HG03442 (cell line): ENCODE data around the gene NOXO1.
"Not testable (repeated sequence)": the region's sequence is repeated elsewhere in the genome, so short reads cannot be mapped to it uniquely, and the experiment has no call there.

ENCODE experiments used
- ATAC-seq: cut with Tn5 transposase; IDR thresholded peaks from one replicate; pipeline ENCODE4 v1.9.1; 2021; ENCODE audit warnings: mild to moderate bottlenecking, moderate library complexity; ENCODE audit not compliant: unreplicated experiment

NOXO1 gene

DNA sequence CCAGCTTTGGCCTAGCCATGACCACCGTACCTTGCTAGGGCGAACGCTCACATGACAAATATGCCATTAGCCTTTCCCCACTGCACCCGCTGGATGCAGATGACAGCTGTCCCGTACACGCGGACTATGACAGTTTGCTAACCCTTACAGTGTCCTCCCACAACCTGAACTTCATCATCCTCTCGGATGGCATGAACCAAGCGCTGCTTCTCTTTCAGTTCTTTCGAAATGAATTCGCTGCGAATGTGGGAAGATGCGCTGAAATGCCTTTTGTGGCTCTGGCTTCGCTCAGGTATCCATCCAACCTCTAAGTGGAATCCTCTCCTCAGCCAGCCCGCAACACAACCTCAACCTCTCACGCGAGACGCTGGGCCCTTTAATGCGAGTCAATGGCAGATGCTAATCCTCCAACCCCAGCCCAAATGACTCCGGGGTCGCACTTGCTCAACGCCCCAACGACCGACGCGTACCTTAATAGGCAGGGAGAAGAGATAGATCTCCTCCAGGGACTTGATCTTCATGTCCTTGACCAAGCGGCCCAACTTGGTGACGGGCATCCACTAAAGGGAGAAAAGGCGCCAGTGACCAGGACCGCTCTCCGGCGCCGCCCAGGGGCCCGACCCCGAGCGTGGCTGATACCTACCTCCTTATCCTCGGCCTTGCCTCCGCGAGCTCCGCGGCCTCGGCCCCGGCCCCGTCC, 17.3 kb downstream of the NOXO1 start:
- no peak for ATAC-seq

DNA sequence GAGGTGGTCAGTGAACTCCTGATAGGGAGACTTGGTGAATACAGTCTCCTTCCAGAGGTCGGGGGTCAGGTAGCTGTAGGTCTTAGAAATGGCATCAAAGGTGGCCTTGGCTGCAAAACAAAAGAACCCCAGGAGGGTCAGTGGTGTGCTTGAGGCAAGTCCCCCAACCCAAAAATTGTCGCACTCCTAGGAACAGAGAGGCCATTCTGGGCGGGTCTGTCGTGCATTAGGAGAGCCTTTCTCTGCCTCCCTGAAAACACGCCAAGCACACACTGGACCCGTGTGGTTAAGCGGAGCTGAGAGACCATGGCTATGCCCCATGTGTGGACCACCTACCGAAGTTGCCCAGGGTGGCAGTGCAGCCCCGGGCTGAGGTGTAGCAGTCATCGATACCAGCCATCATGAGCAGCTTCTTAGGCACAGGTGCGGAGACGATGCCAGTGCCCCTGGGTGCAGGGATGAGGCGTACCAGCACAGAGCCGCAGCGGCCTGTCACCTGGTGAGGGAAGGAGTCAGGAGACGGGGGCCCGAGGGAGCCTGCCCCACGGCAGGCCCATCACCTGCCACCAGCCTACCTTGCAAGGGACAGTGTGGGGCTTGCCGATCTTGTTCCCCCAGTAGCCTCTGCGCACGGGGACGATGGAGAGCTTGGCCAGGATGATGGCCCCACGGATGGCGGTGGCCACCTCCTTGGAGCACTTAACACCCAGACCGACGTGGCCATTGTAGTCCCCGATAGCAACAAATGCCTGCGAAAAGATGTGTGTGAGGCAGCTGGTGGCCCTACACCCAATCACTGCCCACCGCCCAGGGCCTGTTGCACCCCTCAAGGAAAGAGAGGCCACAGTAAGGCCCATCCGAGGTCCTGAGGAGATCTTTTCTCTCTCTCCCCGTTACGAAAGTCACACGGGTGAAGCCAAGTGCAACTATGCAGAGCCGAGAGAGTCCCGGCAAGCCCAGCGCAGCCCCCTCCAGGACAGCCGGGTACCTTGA, 18.8 kb downstream of the NOXO1 start:
- ATAC-seq = not testable (repeated sequence)

DNA sequence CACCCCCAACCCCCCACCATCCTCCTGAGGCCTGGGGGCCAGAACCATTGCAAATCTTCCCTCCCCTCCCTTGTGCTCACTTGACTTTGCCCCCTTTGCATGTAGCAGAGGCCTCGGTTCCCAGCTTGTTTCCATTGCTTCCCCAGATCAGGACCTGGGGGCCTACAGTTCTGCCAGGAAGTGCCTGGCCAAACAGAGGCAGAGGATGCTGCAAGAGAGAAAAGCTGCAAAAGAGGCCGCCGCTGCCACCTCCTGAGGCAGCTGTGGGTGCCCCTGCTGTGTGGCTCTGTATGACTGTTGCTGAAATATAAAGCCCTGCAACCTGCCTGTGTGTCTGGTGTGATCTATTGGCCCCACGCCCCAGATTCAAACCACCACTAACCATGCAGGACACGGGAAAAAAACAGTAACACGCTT, 19.6 kb downstream of the NOXO1 start:
- ATAC-seq = no peak

DNA sequence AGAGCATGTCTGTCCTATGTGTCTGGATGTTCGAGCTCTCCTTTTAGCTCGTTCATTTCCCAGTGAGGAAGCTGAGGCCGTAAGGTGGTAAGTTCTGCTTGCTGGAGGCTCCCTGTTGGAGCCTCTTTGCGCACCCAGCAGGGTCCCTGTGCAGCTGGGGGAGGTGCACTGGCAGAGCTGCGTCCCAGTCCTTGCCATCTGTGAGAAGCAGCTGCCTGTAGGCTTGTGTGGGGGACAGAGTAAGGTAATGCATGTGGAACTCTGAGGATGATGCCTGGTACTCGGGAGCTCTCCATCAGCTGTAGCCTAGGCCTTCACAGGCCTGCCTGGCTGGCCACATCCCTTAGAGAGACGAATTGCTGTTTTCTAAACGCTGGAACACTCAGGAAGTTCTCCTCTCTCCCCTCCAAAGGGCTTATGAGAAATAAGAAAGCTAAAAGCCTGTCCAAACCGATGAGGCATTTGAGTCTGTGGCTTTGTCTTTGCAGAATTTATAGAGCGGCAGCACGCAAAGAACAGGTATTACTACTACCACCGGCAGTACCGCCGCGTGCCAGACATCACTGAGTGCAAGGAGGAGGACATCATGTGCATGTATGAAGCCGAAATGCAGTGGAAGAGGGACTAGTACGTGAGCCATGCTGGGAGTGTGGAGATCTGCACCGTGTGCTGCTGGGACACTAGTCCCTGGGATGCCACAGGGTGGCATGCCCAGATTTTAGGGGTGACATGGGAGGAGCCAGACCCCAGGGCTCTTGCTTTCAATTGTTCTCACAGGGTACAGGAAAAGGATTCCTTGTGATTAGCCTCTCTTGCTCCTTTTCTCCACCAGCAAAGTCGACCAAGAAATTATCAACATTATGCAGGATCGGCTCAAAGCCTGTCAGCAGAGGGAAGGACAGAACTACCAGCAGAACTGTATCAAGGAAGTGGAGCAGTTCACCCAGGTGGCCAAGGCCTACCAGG, 20.3 kb downstream of the NOXO1 start:
- no peak for ATAC-seq

DNA sequence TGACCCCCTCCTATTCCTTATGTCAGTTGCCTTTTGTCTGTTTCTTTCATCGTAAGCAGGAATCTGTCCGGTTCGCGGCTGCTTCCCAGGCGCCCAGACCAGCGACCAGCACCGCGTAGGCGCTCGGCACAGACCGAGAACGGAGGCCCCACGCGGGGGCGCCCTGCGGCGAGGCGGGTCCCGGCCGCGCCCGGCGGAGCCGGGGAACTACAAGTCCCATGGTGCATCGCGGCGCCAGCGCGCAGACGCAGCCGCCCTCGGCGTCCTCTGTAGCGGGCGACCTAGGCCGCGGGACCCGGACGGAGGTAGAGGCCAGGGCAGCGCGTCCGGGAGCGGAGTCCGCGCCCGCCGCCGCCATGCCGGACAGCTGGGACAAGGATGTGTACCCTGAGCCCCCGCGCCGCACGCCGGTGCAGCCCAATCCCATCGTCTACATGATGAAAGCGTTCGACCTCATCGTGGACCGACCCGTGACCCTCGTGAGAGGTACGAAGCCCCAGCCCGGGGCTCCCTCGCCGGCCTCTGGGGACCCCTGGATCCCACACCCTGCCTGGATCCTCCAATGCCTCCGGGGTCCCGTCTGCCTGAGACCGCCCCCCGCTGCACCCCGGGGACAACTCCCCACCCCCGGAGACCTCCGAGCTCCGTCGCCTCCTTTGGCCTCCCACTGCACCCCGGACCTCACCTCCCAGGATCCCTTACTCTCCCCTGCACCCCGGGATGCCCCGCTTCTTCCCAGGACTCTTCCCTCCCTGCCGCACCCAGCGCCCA, 21.8 kb downstream of the NOXO1 start, which contains the start of gene NDUFB10:
Gene NDUFB10, plus strand, starts transcription at position 270 of the 771 bp plus-strand sequence. Its CDS starts 87 bp downstream, at position 357.
- ATAC-seq = peak; percentile 70

DNA sequence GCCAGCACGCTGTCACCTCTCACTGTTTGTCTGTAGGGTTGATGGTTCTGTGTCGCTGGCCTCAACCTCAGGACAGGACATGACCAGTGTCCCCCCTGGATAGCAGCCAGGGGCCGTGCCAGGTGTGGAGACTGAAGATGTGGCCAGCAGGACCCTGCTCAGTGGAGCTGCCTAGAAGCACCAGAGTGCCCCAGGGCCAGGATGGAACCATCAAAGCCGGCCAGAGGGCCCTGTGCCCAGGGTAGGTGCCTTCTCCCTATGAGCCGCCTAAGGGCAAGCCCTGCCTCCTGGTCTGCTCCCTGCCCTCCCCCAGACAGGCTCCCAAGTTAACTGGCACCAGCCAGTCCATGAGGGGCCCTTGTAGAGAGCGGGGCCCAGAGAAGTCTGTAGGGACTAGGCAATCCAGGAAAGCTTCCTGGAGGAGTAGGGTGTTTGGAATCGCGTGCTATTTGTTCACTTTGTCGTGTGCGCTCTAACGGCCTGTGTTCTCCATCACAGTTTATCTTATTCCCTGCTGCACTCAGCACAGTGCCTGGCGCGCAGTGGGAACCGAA, 22.5 kb downstream of the NOXO1 start:
- no peak for ATAC-seq

DNA sequence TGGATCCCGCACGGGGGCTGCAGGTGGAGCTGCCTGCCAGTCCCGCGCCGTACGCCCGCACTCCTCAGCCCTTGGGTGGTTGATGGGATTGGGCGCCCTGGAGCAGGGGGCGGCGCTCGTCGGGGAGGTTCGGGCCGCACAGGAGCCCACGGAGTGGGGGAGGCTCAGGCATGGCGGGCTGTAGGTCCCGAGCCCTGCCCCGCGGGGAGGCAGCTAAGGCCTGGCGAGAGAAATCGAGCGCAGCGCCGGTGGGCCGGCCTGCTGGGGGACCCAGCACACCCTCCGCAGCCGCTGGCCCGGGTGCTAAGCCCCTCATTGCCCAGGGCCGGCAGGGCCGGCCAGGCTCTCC, 23.2 kb downstream of the NOXO1 start:
- ATAC-seq = not testable (repeated sequence)

DNA sequence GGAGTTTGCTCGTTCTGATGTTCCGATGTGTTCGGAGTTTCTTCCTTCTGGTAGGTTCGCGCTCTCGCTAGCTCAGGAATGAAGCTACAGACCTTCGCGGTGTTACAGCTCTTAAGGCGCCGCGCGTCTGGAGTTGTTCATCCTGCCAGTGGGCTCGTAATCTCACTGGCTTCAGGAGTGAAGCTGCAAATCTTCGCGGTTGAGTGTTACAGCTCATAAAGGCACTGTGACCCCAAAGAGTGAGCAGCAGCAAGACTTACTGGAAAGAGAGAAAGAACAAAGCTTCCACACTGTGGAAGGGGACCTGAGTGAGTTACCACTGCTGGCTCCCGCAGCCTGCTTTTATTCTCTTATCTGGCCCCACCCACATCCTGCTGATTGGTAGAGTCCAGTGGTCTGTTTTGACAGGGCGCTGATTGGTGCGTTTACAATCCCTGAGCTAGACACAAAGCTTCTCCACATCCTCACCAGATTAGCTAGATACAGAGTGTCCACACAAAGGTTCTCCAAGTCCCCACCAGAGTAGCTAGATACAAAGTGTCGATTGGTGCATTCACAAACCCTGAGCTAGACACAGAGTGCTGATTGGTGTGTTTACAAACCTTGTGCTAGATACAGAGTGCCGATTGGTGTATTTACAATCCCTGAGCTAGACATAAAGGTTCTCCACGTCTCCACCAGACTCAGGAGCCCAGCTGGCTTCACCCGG, 23.7 kb downstream of the NOXO1 start:
- ATAC-seq = not testable (repeated sequence)

DNA sequence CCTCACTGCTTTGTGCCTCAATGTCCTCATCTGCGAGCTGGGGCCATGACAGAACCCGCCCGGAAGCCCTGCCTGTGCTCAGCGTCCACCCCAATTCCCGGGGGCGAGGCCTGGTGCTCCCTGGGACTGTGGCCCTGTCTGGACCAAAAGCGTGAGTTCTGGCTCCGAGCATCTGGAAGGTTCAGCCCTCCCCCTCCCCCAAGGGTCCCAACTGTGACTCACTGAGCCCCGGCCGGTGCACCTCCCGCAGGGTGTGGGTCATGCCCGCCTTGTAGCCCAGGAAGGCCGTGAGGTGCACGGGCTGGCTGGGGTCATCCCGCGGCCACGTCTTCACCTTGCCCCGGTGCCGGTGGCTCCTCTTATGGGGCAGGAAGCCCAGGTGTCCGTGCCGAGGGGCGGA, 27.5 kb downstream of the NOXO1 start:
- no peak for ATAC-seq

DNA sequence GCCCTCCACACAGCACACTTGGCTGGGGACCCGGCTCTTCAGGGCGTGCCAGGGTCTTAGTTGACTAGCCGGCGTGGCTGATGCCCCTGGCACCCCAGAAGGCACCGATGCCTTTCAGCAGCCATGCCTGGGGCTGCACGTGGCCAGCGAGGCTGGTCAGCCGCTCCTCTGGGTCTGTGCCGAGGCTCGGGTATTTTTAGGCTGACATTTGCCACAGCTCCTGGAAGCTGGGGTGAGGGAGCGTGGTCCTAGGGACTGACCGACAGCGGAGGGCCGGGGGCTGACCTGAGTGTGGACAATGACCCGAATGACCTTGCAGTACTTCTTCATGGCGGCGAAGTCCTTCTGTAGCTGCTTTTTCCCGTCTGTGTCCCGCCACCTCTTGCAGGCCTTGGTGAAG, 30.7 kb downstream of the NOXO1 start:
- no peak for ATAC-seq

DNA sequence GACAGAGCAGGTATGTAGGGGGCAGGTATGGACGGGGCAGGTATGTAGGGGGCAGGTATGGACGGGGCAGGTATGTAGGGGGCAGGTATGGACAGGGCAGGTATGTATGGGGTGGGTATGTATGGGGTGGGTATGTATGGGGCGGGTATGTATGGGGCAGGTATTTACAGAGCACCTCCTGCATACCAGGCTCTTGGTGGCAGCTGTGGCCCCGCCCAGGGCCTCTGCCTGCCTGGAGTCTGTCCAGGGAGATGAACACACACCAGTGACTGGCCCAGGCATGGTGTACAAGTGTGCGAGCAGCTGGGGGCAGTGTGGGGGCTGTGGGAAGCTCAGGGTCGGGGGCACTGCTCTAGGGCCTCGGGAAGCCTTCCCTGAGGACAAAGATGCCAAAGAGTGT, 31.2 kb downstream of the NOXO1 start:
- ATAC-seq = no peak

DNA sequence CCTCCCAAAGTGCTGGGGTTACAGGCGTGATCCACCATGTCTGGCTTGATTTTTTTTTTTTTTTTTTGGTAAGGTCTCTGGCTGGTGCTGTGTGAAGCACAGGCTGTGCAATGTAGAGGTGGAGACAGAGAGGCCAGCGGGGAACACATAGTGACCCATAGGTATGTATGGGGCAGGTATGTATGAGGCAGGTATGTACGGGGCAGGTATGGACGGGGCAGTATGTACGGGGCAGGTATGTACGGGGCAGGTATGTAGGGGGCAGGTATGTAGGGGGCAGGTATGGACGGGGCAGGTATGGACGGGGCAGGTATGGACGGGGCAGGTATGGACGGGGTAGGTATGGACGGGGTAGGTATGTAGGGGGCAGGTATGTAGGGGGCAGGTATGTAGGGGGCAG, 31.8 kb downstream of the NOXO1 start:
- no peak for ATAC-seq

DNA sequence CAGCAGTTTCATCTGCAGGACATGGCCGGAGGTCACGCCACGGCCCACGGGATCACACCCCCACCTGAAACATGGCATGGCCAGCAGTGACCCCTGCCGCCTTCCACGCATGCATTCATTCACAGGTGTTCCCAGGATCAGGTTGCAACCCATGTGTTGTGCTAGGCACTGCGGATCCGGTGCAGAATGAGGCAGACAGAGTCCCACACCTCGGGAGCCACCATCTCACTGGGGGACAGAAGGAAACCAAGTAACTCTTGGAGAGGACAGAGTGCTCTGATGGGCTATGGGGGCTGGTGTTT, 33.9 kb downstream of the NOXO1 start:
- no peak for ATAC-seq

DNA sequence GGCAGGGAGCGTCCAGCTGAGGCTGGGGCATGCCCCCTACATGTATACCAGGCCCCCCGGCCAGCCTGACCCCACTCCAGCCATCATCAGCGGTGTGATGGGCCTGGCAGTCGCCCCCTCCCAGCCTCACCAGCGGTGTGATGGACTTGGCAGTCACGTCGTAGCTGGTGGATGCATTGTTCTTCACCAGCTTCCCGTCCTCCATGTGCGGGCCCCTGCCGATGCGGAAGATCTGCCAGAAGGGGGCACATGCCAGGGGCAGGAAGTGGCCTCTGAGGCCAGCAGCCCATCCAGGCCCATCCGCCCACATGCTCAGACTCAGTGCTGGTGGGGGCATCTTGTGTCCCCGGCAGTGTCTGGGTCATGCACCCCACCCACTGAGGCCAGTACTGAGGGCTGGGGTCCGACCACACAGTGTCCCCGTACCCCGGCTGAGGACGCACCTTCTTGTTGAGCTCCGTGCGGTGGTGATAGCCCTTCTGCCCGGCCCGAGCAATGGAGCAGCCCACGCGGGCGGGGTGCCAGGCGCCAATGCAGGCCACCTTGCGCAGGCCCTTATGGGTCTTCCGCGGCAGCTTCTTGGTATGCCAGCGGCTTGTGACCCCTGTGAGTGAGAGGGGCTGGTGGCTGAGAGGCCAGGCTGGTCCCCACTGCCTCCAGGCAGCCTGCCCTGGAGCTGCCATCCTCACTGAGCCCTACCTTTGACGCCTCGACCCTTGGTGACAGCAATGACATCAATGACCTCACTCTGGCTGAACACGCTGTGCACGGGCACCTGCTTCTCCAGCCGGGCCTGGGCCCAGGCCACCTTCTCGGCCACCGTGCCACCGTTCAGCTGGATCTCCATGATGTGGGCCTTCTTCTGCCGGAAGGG, 34.5 kb downstream of the NOXO1 start:
- ATAC-seq = no peak

DNA sequence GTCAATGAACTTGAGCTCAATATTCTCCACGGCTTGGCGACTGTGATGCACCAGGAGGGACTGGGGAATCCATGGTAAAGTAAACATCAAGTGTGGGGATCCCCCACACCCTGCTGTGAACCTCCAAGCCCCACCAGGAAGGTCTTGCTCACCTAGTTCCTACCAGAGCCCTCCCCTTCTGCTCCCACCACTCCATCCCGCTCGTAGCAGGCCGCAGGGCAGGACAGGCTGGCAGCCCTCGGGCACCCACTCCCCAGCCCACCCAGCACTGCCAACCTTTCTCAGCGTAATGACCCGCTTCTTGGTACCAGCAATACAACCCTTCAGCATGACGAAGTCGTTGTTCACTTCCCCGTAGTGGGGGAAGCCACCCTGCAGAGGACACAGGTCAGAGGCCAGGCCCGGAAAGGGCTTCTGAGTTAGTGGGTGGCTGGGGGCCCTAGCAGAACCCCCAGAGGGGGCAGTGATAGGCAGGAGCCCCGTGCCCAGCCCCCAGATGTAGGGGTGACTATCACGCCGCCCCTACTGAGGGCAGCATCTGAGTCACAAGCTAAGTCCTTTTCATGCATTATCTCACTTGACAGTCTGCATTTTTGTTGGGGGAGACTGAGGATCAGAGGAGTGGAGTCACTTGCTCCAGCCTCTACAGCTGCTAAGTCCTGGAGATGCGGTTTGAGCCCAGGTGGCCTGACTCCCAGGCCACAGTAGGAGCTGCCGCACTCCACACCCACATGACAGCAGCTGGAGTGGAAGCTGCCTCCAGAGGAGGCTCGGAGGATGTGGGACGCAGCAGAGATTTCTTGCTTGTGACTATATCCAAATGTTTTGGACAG, 35.5 kb downstream of the NOXO1 start:
- no peak for ATAC-seq

DNA sequence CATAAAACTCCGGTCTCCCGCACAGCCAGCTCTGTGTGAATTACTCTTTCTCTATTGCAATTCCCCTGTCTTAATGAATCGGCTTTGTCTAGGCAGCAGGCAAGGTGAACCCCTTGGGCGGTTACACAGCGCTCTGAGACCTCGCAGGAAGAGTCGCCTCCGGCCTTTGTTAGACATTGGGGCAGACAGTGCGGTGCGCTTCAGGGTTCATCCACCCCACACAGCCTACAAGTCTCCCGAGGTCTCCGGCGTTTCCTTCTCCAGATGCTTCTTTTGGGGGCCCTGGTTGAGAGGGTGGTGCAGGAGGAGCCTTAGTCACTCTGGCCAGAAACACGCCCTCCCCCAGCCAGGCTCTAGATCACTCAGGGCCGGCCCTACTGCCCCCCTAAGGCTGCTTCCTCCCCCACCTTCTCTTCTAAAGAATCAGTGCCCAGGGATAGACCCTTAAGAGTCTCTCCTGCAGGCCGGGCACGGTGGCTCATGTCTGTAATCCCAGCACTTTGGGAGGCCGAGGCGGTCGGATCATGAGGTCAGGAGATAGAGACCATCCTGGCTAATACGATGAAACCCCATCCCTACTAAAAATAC, 36.6 kb downstream of the NOXO1 start:
- no peak for ATAC-seq
